Stimulated activated memory B cell treated with anti-CD40 and anti-IgM and Interleukin-4, amounts not matched to agents 10 μg/mL and 1 μg/mL and 100 μg/mL, for 72 hours (primary cell): ENCODE data around the gene SUFU.

ENCODE experiments used
- ATAC-seq: fragments of 150-1000 bp; cut with Tn5 transposase; 2 replicates; pipeline ENCODE4 v1.10.0; 2021
- H3K27ac Mint-ChIP-seq: one replicate; pipeline ENCODE4 v1.8.0; 2022; ENCODE audit warnings: mild to moderate bottlenecking, mixed read lengths
- H3K27me3 Mint-ChIP-seq: one replicate; pipeline ENCODE4 v1.8.0; 2022; ENCODE audit warnings: mixed read lengths
- H3K36me3 Mint-ChIP-seq: one replicate; pipeline ENCODE4 v1.8.0; 2022; ENCODE audit warnings: mixed read lengths
- H3K4me1 Mint-ChIP-seq: one replicate; pipeline ENCODE4 v1.8.0; 2022; ENCODE audit warnings: mixed read lengths
- H3K4me3 Mint-ChIP-seq: one replicate; pipeline ENCODE4 v1.8.0; 2022; ENCODE audit warnings: mild to moderate bottlenecking, moderate library complexity, mixed read lengths
- H3K9me3 Mint-ChIP-seq: one replicate; pipeline ENCODE4 v1.8.0; 2022; ENCODE audit warnings: mixed read lengths

The SUFU gene

GRCh38 chr10:102470579-102471546, 32.9 kb upstream of the SUFU start:
- Mint-ChIP-seq H3K4me3 (no peak overlapping the region), H3K9me3 (no peaks in the 10 kb centered on the region), H3K27me3 (no peaks in the 10 kb centered on the region), H3K36me3 (peaks cover 5% of the 10 kb centered on the region), H3K27ac (no peak overlapping the region), H3K4me1 (no peaks in the 10 kb centered on the region)
- ATAC-seq: no peak

DNA sequence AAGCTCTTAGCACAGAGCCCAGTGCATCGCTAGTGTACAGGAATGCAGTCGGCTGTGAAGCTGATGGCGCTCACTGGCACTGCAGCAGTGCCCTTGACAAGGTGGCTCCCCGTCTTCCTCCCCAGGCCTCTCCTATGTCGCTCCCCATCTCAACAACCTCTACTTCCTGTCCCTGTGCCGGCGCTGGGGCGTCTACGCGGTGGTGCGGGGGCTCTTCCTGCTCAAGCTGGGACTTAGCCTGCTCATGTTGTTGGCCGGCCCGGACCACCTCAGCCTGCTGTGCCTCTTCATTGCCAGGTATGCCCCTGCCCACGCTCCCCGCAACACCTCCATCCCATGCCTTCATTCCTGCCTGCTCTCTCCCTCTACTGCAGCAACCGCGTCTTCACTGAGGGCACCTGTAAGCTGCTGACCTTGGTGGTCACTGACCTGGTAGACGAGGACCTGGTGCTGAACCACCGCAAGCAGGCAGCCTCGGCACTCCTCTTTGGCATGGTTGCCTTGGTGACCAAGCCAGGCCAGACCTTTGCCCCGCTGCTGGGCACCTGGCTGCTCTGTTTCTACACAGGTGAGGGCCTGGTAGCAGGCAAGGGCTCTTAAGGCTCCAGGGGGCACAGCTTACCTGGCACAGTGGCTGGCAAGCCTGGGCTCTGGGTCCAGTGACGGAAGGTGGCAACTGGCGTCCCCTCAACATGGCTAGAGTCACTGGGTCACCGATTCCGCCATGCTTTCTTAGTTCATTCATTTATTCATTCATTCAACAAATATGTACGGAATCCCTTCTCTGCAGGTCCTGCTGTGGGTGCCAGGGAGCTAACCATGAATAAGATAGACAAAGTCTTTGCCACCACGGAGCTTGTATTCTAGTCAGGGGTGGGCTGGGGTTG, 30.1 kb upstream of the SUFU start:
- Mint-ChIP-seq H3K36me3 (peaks cover 5% of the 10 kb centered on the region), H3K4me3 (no peak overlapping the region), H3K4me1 (peaks cover 1% of the 10 kb centered on the region), H3K9me3 (no peaks in the 10 kb centered on the region), H3K27me3 (no peaks in the 10 kb centered on the region), H3K27ac (peak overlapping the region; percentile 77)
- ATAC-seq: no peak

DNA sequence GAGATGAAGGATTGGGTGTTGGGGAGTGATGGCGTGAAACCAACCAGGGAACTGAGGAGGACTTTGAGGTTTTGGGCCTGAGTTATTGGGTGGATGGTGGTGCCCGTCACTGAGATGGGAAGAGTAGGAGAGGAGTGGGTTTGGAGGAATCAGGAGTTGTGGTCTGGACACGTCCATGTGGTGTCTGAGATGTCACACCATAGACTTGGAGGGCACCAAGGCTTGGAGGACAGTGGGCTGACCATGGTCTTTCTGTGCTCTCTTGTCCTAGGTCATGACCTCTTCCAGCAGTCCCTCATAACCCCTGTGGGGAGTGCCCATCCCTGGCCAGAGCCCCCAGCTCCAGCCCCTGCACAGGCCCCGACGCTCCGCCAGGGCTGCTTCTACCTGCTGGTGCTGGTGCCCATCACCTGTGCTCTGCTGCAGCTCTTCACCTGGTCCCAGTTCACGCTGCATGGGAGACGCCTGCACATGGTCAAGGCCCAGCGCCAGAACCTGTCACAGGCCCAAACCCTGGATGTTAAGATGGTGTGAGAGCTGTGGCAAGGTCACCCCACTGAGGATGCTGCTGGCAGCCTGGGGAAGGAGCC, 28.2 kb upstream of the SUFU start:
- Mint-ChIP-seq H3K27ac (no peak overlapping the region), H3K36me3 (peaks cover 15% of the 10 kb centered on the region), H3K9me3 (no peaks in the 10 kb centered on the region)

GRCh38 chr10:102476466-102477141, 27.2 kb upstream of the SUFU start:
- Mint-ChIP-seq H3K9me3 (no peaks in the 10 kb centered on the region), H3K27ac (peak overlapping the region; percentile 40), H3K27me3 (no peaks in the 10 kb centered on the region), H3K36me3 (peaks cover 20% of the 10 kb centered on the region), H3K4me3 (no peak overlapping the region), H3K4me1 (peaks cover 9% of the 10 kb centered on the region)
- no peak for ATAC-seq

More for the DNA sequence above, 28.2 kb upstream of the SUFU start:
- no peak overlapping the region for H3K4me3 Mint-ChIP-seq
- peaks cover 9% of the 10 kb centered on the region for H3K4me1 Mint-ChIP-seq
- ATAC-seq: no peak
- no peaks in the 10 kb centered on the region for H3K27me3 Mint-ChIP-seq

GRCh38 chr10:102479651-102480050, 24.1 kb upstream of the SUFU start:
- Mint-ChIP-seq H3K27me3 (no peaks in the 10 kb centered on the region), H3K9me3 (no peaks in the 10 kb centered on the region), H3K27ac (peak overlapping the region; percentile 67), H3K36me3 (peaks cover 37% of the 10 kb centered on the region), H3K4me3 (no peak overlapping the region), H3K4me1 (peaks cover 9% of the 10 kb centered on the region)
- no peak for ATAC-seq

- Mint-ChIP-seq H3K9me3 (no peaks in the 10 kb centered on the region), H3K27ac (peak overlapping the region; percentile 24), H3K27me3 (no peaks in the 10 kb centered on the region), H3K4me3 (no peak overlapping the region), H3K4me1 (peaks cover 9% of the 10 kb centered on the region), H3K36me3 (peaks cover 34% of the 10 kb centered on the region)
- no peak for ATAC-seq
Measured at GRCh38 chr10:102480396-102480795, 23.4 kb upstream of the SUFU start.

GRCh38 chr10:102484021-102484420, 19.8 kb upstream of the SUFU start:
- H3K4me3 Mint-ChIP-seq: no peak overlapping the region
- H3K36me3 Mint-ChIP-seq: peaks cover 43% of the 10 kb centered on the region
- H3K27ac Mint-ChIP-seq: no peak overlapping the region
- no peaks in the 10 kb centered on the region for H3K9me3 Mint-ChIP-seq
- H3K4me1 Mint-ChIP-seq: peaks cover 4% of the 10 kb centered on the region
- no peaks in the 10 kb centered on the region for H3K27me3 Mint-ChIP-seq
- no peak for ATAC-seq

- H3K27ac Mint-ChIP-seq: no peak overlapping the region
- H3K27me3 Mint-ChIP-seq: no peaks in the 10 kb centered on the region
- no peaks in the 10 kb centered on the region for H3K4me1 Mint-ChIP-seq
- H3K9me3 Mint-ChIP-seq: no peaks in the 10 kb centered on the region
- peaks cover 46% of the 10 kb centered on the region for H3K36me3 Mint-ChIP-seq
- ATAC-seq: no peak
- no peak overlapping the region for H3K4me3 Mint-ChIP-seq
Measured at GRCh38 chr10:102485093-102485784, 18.5 kb upstream of the SUFU start.

DNA sequence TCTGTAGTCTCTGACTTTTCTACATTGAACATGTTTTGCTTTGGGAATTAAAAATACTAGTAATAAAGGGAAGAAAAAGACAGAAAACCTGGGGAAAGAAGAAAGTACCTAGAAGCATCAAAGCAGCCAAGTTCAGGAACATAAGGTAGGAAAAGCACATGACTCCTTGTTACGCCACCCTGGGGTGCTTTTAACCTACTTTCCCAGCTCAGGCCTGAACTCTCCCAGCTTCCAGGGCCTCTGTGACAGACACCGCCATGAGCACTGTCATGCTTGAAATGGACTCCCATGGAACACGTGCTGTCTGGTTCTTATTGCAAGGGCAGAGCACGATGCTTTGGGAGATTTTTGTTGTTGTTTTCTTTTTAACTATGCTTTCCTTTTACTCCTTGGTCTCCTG, 12.6 kb upstream of the SUFU start:
- no peaks in the 10 kb centered on the region for H3K9me3 Mint-ChIP-seq
- peaks cover 19% of the 10 kb centered on the region for H3K4me1 Mint-ChIP-seq
- H3K4me3 Mint-ChIP-seq: no peak overlapping the region
- H3K36me3 Mint-ChIP-seq: peaks cover 18% of the 10 kb centered on the region
- H3K27ac Mint-ChIP-seq: no peak overlapping the region
- no peak for ATAC-seq
- H3K27me3 Mint-ChIP-seq: no peaks in the 10 kb centered on the region

DNA sequence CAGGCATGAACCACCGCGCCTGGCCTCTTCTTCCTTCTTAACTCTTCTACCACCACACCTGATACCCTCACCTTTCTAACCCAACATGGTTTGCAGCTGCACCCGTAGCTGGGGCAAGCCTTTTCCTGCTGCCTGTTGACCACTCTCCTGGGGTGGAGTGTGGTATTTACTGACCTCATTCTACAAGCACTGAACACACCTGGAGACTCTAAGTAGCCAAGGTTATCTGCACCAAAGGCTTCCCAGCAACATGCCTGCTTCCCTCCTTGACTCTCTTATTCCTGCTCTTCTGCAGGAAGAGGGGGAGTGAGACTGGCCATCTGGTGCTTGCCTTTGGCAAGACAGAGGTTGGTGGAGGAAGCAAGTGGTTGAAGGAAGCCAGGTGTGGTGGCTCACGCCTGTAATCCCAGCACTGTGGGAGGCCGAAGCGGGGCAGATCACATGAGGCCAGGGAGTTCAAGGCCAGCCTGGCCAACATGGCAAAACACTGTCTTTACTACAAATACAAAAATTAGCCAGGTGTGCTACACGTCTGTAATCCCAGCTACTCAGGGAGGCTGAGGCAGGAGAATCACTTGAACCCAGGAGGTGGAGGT, 11.3 kb upstream of the SUFU start:
- no peak for ATAC-seq
- Mint-ChIP-seq H3K27ac (peak overlapping the region; percentile 13), H3K36me3 (peaks cover 18% of the 10 kb centered on the region), H3K4me3 (no peak overlapping the region), H3K27me3 (no peaks in the 10 kb centered on the region), H3K4me1 (peaks cover 27% of the 10 kb centered on the region), H3K9me3 (no peaks in the 10 kb centered on the region)

GRCh38 chr10:102492983-102493382, 10.8 kb upstream of the SUFU start:
- H3K4me3 Mint-ChIP-seq: no peak overlapping the region
- ATAC-seq: no peak
- no peaks in the 10 kb centered on the region for H3K27me3 Mint-ChIP-seq
- no peak overlapping the region for H3K27ac Mint-ChIP-seq
- peaks cover 15% of the 10 kb centered on the region for H3K36me3 Mint-ChIP-seq
- peaks cover 33% of the 10 kb centered on the region for H3K4me1 Mint-ChIP-seq
- no peaks in the 10 kb centered on the region for H3K9me3 Mint-ChIP-seq

DNA sequence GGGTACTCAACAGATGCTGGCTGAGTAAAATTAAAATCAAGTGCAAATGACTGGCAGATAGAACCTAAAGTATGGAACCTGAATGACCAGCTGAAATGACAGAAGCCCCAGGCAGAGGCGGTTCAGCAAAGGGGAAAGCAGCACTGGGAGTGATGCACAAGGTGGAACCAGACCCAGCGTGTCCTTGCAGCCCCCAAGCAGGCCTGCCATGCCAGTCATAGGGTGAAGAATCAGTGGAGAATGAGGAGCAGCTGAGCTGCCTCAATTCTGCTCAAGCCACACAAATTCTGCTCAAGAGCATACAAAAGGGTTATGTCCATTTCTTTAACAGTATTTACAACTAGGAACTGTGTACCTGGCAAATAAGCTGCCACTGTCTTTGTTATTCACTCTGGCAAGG, 10.0 kb upstream of the SUFU start:
- H3K4me1 Mint-ChIP-seq: peaks cover 38% of the 10 kb centered on the region
- H3K4me3 Mint-ChIP-seq: no peak overlapping the region
- no peak overlapping the region for H3K27ac Mint-ChIP-seq
- no peaks in the 10 kb centered on the region for H3K27me3 Mint-ChIP-seq
- no peaks in the 10 kb centered on the region for H3K9me3 Mint-ChIP-seq
- H3K36me3 Mint-ChIP-seq: peaks cover 11% of the 10 kb centered on the region
- ATAC-seq: no peak

GRCh38 chr10:102497545-102497944, 6.2 kb upstream of the SUFU start:
- no peak overlapping the region for H3K27ac Mint-ChIP-seq
- no peak for ATAC-seq
- H3K4me3 Mint-ChIP-seq: no peak overlapping the region
- H3K9me3 Mint-ChIP-seq: no peaks in the 10 kb centered on the region
- H3K36me3 Mint-ChIP-seq: no peaks in the 10 kb centered on the region
- no peaks in the 10 kb centered on the region for H3K27me3 Mint-ChIP-seq
- peaks cover 46% of the 10 kb centered on the region for H3K4me1 Mint-ChIP-seq

DNA sequence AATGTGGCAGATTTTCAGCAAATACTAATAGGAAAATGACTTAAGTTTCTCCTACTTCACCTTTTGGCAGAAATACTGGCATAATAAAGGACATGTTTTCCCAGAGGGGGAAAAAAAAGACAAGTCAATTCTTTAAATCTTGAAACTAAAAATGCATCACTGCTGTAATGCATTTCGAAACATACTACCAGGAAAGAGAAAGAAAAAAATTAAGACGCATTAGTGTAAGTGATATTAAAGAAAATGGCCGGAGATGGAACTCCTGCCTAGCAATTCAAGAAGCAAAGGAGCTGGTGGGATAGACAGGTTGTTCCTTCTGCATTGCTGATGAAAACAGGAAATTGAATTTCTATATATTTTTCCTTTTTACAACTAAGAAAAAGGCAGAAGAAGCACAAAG, 4.4 kb upstream of the SUFU start:
- H3K27me3 Mint-ChIP-seq: no peaks in the 10 kb centered on the region
- H3K27ac Mint-ChIP-seq: no peak overlapping the region
- no peaks in the 10 kb centered on the region for H3K9me3 Mint-ChIP-seq

More for the DNA sequence above, 4.4 kb upstream of the SUFU start:
- Mint-ChIP-seq H3K4me1 (peaks cover 36% of the 10 kb centered on the region), H3K36me3 (no peaks in the 10 kb centered on the region), H3K4me3 (no peak overlapping the region)
- ATAC-seq: no peak
